T-helper 22 cell (primary cell): ENCODE data around the gene DSCAM.

Experiments
- DNase-seq: peaks from one replicate; pipeline ENCODE4 v3.0.0-alpha.2; 2020; ENCODE audit warnings: low read depth

Gene DSCAM

DNA sequence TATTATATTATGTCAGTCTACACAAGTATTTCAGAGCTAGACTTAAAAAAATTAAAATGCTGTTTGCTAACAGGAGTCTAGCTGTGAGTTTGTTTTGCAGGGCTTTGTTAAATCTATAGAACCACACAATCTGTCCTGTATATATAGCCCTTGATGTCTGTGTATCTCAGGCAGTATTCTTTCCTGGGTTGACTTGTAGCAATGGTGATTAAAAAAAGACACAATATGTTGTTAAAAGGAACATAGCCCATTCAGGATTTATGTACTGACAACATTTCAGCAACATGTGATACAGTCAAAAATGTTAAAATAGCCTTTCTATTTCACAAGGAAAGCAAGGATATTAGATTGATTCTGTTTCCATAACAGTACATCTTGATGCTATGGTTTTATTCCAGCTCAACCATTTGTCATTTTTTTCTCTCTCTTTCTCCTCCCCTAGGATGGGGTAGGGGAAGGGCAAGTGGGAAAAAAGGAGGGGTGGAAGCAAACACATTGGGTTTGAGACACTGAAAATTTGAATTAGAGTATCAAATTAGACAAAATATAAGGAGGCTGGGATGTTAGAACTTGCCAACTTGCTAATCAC is 139.2 kb downstream of the DSCAM start:
- DNase-seq = no peak

DNA sequence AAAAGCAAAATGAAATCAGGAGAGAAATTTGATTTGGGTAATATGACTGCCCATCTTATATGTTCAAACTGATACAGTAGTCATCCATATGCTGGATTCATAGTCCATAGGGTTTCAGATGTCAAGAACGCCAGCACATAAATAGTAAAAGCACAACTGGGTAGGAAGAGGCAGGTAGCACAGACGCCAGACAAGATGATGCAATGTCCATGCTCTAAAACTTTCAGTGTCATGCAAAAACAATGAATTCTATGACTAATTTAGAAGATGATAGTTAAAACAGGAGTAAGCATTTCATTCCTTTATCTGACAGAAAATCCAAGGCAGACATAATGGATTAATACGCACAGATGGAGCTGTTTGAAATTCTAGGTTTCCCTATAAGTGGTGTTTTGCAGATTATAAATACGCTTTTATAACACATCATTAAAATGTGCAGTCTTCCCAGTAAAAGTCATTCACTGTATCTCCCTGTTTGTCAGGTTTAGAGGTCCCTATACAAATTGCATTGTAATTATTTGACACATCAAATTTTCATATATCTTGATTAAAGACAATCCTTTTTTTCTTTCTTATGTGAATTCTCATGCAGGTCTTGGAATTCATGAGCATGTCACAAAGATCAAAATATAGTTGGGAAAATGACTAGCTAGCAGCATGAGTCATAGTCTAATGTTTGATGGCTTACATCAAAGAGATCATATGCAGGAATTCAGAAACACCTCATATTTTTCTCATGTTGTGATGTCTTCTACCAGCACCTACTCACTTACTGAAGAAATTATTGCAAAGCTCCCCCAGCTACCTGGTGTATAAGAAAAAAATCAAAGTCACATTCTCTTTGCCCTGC is 139.9 kb downstream of the DSCAM start:
- no peak for DNase-seq

DNA sequence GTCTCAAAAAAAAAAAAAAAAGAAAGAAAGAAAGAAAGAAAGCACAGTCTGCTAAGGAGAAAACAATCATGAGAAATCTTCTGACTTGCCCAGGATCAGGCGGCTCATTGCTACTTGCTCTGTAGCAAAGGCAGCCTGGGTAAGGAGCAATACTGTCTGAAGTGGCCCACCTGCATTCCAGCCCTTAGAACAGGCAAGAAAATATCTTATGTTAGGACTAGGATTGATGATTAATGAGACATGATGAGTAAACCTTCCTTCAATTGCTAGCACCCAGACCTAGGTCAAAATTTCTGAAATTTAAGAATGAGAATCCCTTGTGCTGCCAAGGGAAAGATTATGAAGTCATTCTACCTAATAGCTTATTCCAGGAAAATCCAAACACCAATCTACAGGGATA is 140.8 kb downstream of the DSCAM start:
- no peak for DNase-seq

DNA sequence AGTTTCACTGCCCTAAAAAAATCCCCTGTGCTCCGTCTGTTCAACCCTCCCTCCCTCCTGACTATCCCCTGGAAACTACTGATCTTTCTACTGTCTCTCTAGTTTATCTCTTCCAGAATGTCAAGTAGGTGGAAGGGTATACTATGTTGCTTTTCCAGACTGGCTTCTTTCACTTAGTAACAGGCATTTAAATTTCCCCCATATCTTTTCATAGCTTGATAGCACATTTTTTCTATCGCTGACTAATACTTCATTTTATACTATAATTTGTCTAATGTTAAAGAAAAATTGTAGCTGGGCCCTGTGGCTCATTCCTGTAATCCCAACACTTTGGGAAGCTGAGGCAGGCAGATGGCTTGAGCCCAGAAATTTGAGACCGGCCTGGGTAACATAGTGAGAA is 142.8 kb downstream of the DSCAM start:
- DNase-seq = no peak

DNA sequence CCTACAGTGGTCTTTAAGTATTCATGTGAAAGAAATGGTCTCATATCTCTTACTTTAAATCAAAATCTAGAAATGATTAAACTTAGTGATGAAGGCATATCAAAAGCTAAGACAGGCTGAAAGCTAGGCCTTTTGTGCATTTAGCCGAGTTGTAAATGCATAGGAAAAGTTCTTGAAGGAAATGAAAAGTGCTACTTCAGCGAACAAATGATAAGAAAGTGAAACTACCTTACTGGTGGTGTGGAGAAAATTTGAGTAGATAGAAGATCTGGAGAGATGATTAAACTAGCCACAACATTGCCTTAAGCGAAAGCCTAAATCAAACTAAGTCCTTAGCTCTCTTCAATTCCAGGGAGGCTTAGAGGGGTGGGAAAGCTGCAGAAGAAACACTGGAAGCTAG is 147.6 kb downstream of the DSCAM start:
- DNase-seq = no peak

DNA sequence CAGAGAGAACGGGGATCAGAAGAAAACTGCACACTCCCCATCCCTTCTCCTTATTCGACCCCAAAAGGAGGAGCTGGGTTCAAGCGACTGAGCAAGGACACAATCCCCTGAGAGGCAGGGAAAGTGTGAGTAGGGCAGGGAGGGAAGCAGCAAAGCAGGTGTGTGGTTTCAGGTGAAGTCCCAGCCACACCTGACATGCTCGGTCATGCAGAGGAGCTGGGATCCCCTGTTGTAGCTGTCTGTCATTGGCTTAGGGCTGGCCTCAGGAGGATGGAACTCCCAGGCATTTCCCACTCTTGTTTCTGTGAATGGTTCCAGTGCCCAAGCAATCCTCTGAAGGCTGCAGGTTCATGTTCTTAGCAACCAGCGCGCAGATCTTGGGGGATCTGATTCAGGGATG is 150.7 kb downstream of the DSCAM start:
- no peak for DNase-seq

DNA sequence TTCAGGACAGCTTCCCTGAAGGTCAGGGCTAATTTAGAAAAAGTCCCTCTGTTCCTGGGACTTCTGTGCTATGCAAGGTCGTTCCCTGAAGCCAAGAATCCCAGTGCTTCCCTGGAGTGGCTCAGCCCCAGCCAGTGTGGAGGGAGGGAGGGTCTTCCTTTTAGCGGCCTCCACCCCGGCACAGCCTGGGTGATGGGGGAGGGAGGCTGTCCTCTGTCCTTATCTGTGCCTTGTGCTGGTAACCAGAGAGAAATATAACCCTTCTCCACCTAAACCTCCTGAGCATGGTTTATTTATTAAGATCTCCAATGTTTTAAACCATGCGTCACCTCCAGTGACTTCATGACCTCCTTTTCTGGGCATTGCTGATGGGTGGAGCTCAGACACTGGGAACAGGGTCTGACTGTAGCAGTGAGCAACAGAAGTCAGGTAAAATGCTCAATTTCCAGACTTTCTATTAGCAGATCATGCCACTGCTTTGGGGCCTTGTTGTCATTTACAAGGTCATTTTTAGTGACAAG is 157.1 kb downstream of the DSCAM start:
- no peak for DNase-seq

DNA sequence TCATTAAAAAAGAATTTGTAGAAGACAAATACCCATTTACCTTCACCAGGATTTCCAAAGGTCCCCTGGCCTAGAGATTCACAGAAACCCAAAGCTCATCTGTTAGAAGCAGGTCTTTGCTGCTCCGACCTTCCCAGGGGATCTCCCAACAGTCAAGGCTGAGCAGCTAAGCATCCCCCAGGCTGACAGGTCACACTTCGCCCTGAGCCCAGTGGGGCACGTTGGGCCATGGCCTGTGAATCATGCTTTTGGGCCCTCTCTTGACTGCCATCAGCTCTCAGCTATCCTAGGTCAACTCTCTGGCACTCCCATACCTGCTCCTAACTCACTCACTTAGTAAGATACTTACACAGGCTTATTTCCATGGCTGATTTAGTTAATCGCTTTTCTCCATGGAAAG is 157.7 kb downstream of the DSCAM start:
- no peak for DNase-seq

DNA sequence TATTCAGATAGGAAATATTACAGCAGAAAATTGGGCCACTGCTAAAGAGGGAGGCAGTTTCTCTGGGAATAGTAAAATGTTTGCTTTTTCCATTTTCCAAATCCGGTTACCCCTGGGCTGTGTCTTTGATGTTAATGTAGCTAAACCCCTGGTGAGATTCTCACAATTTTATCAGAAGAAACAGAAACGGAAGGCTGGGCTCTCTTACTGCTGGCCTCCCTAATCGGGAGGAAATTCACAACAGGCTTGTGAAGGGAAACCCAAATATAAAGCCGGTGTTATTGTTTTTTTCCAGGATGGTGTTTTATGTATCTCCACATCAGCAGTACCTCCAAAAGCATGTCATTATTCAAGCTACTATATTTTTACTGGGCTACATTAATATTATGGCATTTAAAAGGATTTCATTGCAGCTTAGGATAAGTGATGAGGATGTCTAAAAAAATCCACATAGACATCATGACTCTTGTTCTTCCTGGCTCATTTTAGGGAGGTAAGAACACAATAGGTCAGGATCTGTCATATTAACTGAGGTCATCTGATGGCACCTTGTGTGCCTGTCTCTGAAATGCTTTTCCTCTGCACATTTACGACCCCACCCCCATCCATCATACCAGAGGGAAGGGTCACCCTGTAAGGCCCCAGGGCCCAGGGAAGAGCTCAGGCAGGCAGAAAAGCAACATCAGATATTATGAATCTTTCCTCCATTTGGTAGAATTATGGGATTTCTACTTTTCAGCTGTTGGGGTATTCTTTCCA is 158.7 kb downstream of the DSCAM start:
- DNase-seq = no peak

DNA sequence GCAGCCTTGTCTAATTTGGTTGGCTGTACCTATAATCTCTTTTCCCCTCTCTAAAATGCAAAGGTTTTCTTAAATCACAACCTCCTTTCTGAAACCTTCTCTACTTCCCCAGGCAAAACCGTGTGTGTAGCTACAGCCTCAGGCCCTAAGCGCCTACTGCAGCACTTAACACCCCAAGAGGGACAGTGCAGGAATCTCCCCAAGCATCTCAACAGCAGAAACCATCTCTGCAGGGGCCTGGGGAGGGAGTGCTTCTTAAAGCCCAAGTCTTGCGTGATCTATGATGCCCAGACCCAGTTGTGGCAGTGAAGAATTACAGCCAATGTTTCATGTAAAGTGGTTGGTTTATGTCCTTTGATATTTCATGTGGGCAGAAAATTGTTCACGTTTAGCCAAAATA is 159.3 kb downstream of the DSCAM start:
- DNase-seq = no peak

DNA sequence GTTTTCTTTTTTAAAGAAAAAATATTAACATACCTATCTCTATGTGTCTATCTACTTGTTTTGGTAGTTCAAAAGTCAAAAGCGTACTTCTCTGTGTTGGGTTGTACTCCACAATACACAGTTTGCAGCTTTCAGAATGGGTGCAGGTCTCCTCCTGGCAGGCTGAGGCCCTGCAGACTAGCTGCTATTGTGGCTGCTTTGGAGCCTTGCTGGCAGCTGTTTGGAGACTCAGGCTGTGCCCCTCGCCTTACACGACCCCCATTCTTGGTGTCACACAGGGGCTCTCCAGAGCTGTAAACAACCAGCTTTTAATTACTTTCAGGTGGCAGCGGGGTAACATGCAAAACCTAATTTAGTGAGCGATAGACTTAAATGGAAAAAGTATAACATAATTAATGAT is 160.4 kb downstream of the DSCAM start:
- DNase-seq = no peak

DNA sequence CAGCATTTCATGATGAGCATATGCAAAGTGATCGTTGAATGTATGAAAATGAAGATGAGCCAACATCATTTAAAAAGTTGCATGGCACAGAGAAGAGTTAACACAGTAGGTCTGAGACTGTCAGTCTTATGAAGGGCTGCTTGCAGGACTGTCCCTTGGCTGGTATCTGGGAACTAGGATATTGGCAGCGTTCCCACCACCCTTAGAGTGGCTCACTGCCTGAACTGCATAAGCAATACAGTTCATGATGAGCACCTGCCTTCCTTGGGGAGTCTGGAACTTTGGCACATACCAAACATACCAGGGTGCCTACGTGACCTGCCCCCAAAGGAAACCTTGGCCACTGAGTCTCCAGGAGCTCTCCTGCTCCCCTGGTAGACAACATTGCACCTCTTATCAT is 161.8 kb downstream of the DSCAM start:
- no peak for DNase-seq

DNA sequence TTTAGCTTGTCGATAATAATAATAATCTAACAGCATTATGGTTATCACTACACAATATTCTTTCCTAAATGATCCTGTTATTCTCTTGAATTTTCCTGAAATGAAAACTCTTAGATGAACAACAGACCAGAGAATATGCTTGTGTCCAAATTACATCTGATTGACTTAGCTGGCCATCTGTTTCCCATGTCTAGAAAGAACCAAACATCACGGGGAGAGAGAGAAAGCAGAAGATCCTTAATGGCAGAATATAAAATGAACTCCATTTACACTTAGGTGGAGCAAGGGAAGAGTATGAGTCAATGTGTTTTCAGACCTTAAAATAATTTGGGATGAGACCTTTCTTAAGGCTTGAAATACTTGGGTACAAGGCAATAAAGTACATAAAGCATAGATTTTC is 162.2 kb downstream of the DSCAM start:
- DNase-seq = no peak

DNA sequence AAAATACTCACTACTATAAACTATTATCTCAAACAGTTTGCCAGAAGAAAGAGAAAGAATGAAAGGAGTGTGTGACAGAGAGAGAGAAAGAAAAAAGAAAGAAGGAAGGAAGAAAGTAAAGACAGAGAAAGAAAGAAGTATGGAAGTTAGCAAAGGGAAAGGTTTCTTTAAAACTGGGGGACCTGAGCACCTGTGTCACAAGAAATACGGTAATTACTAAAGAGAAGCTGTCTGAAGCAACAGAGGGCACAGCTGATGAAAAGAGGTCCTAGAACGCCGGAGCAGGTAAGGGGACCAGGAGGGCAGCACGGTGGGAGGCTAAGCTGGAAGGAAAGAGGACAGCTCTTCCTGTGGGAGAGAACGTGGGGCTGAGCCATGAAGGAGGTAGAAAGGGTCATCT is 163.6 kb downstream of the DSCAM start:
- DNase-seq = no peak

DNA sequence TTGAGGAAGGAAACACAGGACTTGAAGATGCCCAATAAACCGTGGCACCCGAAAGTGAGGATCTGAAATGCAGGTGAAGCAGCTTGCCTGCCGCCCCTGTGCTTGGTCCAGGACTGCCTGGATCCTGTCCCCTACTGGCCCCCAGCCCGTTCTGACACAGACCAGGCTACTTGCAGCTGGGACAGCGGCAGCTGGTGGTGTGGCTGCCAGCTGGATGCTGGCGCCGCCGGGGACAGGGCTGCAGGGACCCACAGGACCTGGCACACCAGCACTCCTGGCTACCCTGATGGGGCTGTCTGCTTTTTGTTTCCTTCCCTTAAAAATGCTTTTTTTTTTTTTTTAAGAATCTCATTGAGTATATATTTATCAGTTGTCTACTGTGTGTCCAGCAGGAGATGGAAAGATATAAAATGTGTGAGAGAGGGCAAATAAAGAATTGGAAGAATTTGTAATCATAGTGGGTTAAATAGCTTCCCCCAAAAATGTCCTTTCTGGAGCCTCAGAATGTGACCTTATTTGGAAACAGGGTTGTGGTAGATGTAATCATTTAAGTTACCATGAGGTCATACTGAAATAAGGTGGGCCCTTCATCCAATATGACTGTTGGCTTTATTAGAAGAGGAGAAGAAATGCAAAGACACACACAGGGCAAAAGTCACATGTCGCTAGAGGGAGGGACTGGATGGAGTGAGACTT is 165.6 kb downstream of the DSCAM start:
- DNase-seq = no peak

DNA sequence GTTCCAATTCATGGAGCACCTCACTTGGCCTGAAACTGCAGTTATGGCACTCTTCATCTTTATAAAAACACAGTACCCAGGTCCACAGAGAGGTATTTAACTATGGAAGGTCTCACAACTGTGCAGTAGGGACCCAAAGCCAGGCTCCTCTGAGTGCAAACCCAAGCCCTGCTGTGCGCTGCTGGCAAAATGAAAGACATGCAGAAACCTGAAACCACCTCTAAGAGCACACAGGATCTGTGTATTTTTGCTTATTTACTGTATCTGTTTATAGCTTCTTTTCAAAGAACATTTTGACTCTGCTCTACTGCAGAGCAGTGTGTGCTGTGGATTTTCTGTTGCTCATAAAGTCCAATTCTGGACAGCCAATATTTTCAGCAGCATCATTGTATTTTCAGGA is 166.6 kb downstream of the DSCAM start:
- no peak for DNase-seq

DNA sequence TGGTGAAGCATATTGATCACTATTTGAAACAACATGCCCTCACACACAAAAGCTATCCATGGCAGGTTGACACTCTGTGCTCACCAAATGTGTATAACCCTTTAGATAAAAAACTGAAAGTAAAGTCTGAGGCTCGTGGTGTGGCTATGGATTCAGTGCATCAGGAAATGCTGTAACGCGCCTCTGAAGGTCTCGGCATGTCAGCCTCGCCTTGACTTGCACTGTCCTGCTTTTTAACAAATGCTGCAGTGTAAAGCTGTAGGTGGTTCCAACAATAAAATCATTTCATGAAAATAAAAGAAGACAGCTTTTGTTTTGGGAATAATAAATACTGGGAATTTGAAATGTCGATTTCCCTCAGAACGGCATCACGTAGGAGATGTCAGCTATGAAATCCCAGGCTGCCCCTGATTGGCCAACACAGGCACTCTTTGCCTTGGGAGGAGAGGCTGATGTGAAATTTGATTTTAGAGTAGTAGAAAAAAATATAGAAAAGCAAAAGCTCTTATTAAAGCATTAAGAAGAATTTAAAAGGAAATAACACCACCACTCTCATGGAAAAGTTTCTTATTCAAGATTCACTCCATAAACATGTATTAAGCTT is 168.2 kb downstream of the DSCAM start:
- DNase-seq = no peak

DNA sequence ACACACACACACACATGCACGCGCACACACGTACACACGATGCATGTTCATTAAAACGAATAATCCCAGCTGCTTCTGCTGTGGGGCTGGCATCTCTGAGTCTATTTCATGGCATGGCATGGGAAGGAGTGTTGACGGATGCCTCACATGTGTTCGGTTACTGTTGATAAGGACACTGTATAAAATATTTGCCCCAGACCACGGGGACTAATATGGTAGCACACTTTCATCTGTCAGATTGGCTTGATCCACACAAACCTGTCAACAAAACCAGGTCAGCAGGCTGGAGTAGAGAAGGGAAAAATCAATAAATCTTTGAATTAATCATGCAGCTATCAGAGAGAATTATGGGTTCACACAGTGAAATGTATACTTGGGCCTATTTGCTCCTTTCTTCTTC is 171.9 kb downstream of the DSCAM start:
- DNase-seq = no peak

DNA sequence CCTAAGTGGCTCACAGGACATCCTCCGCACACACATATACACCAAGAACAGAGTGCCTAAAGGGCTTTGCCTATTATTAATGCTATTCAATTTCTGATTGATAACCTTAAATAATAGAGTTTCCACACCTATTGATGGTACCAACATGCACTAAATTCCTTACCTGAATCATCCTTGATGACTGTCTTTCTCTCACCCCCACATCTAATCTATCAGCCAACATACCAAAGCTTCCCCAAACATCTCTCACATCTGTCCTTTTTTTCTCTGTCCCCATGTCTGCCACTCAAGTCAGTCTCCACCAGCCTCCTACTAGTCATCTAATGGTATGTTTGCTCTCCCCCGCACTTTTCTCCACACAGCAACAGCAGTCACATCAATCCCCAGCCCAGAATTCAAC is 174.4 kb downstream of the DSCAM start:
- DNase-seq = no peak

DNA sequence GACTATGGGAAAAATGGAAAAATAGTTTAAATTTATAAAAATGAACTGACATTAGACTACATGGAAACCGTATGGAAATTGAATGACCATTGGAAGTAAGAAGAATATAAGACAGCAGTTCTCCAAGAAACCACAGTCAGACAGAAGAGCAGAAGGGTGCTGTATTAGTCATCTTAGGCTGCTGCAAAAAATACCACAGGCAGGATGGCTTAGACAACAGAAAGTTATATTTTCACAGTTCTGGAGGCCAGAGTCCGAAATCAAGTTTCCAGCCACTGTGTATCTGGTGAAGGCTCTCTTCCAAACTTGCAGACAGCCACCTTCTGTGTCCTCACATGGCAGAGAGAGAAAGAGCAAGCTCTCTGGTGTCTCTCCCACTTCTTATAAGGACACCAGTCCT is 175.2 kb downstream of the DSCAM start:
- DNase-seq = no peak

DNA sequence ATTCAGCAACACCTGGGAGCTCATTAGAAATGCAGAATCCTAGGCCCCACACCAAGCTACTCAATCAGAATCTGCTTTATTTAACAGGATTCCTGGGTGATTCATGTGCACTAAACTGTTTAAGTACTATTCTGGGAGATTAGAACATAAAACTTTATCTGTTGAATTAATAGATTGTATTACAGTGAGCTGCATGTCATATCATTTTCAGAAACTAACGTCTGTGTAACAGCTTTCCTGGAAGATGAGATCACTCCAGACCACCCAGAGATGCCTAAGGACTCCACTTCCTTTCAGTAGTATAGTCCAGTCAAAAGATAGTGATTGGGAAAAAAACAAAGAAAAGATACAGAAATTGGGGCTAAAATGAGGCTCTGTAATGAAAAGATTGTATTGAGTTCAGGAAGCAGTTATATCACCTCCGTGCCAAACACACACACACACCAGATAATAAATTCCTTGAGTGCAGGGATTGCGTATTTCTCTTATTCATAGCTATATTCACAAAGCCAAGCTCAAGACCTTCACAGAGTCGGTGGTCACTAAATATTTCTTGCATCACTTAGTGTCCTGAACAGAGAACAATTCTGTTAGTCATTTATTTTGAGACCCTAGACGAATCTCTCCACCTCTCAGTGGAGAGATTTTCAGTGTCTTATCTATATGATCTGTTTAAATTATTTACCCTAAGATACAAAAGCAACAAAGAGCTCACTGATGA is 178.2 kb downstream of the DSCAM start:
- no peak for DNase-seq
